Stomach smooth muscle (tissue), 2 donors: ENCODE measurements around the gene MOB2.
"Not testable (repeated sequence)": the region's sequence is repeated elsewhere in the genome, so short reads cannot be mapped to it uniquely, and the experiment has no call there.

ENCODE experiments used
- H3K27ac ChIP-seq: one replicate; pipeline ENCODE4 v1.7.0; 2013; ENCODE audit warnings: mild to moderate bottlenecking, low read length, inconsistent platforms
- H3K27me3 ChIP-seq, 2 donors: one replicate each; pipeline ENCODE4 v1.7.0; 2013; ENCODE audit warnings: low read length in 2 of 2; ENCODE audit not compliant: insufficient read depth in 2 of 2, control insufficient read depth in 1 of 2
- H3K36me3 ChIP-seq, 2 donors: one replicate each; pipeline ENCODE4 v1.7.0; 2013; ENCODE audit warnings: low read length in 2 of 2; ENCODE audit not compliant: control insufficient read depth in 2 of 2, insufficient read depth in 2 of 2
- H3K4me1 ChIP-seq: one replicate; pipeline ENCODE4 v1.7.0; 2013; ENCODE audit warnings: low read length; ENCODE audit not compliant: control insufficient read depth, insufficient read depth
- H3K4me3 ChIP-seq, 2 donors: one replicate each; pipeline ENCODE4 v1.7.0; 2013; ENCODE audit warnings: low read length in 2 of 2
- H3K9ac ChIP-seq, 2 donors: one replicate each; pipeline ENCODE4 v1.7.0; 2013; ENCODE audit warnings: low read length in 2 of 2, mild to moderate bottlenecking in 1 of 2
- H3K9me3 ChIP-seq, 2 donors: one replicate each; pipeline ENCODE4 v1.7.0; 2013; ENCODE audit warnings: low read length in 2 of 2; ENCODE audit not compliant: control insufficient read depth in 2 of 2
- donor health status: healthy.
- donor health status: Pancreatic carcinoma.

Gene MOB2

GRCh38 chr11:1439341-1439740 is 47.2 kb downstream of the MOB2 start:
- Histone ChIP-seq H3K4me3 (no peak overlapping the region), H3K27ac (no peak overlapping the region), H3K27me3 (peaks cover 10 to 20% of the 10 kb centered on the region in 2 donors), H3K36me3 (no peaks in the 10 kb centered on the region), H3K4me1 (peaks cover 3% of the 10 kb centered on the region), H3K9ac (no peak overlapping the region), H3K9me3 (no peaks in the 10 kb centered on the region)

GRCh38 chr11:1438967-1439330 is 47.6 kb downstream of the MOB2 start:
- no peaks in the 10 kb centered on the region for H3K9me3 ChIP-seq
- no peak overlapping the region for H3K27ac ChIP-seq
- H3K36me3 ChIP-seq = no peaks in the 10 kb centered on the region
- peaks cover 9 to 20% of the 10 kb centered on the region in 2 donors for H3K27me3 ChIP-seq
- peaks cover 3% of the 10 kb centered on the region for H3K4me1 ChIP-seq
- no peak overlapping the region for H3K9ac ChIP-seq
- no peak overlapping the region for H3K4me3 ChIP-seq

GRCh38 chr11:1438261-1438966 is 48.2 kb downstream of the MOB2 start:
- no peak overlapping the region for H3K27ac ChIP-seq
- no peaks in the 10 kb centered on the region for H3K36me3 ChIP-seq
- H3K9ac ChIP-seq = no peak overlapping the region
- no peaks in the 10 kb centered on the region for H3K9me3 ChIP-seq
- no peak overlapping the region for H3K4me3 ChIP-seq
- H3K27me3 ChIP-seq = peaks cover 12 to 23% of the 10 kb centered on the region in 2 donors
- peaks cover 3% of the 10 kb centered on the region for H3K4me1 ChIP-seq

- Histone ChIP-seq H3K9me3 (no peaks in the 10 kb centered on the region), H3K36me3 (no peaks in the 10 kb centered on the region), H3K4me1 (peaks cover 3% of the 10 kb centered on the region), H3K27ac (no peak overlapping the region), H3K27me3 (peaks cover 12 to 26% of the 10 kb centered on the region in 2 donors), H3K4me3 (no peak overlapping the region), H3K9ac (no peak overlapping the region)
Observed at GRCh38 chr11:1437500-1437899, 49.1 kb downstream of the MOB2 start.

- H3K36me3 ChIP-seq = no peaks in the 10 kb centered on the region
Observed at GRCh38 chr11:1436468-1437039, 50.0 kb downstream of the MOB2 start.

GRCh38 chr11:1435820-1436467 is 50.6 kb downstream of the MOB2 start:
- Histone ChIP-seq H3K9me3 (no peaks in the 10 kb centered on the region), H3K27ac (no peak overlapping the region), H3K4me1 (peaks cover 3% of the 10 kb centered on the region), H3K27me3 (peaks cover 12 to 20% of the 10 kb centered on the region in 2 donors), H3K36me3 (no peaks in the 10 kb centered on the region), H3K4me3 (no peak overlapping the region), H3K9ac (no peak overlapping the region)

More at GRCh38 chr11:1436468-1437039, 50.0 kb downstream of the MOB2 start:
- H3K9ac ChIP-seq = no peak overlapping the region
- no peaks in the 10 kb centered on the region for H3K9me3 ChIP-seq
- no peak overlapping the region for H3K27ac ChIP-seq
- H3K4me1 ChIP-seq = peaks cover 3% of the 10 kb centered on the region
- H3K27me3 ChIP-seq = peaks cover 12 to 20% of the 10 kb centered on the region in 2 donors
- H3K4me3 ChIP-seq = no peak overlapping the region

GRCh38 chr11:1435479-1435819 is 51.1 kb downstream of the MOB2 start:
- not testable (repeated sequence) for H3K36me3 ChIP-seq, H3K9ac ChIP-seq, H3K9me3 ChIP-seq, H3K4me1 ChIP-seq, H3K4me3 ChIP-seq, H3K27ac ChIP-seq
- peaks cover 12 to 20% of the 10 kb centered on the region in 2 donors for H3K27me3 ChIP-seq

- H3K27ac ChIP-seq = no peak overlapping the region
- H3K9ac ChIP-seq = no peak overlapping the region
- no peaks in the 10 kb centered on the region for H3K9me3 ChIP-seq
- H3K36me3 ChIP-seq = no peaks in the 10 kb centered on the region
- no peak overlapping the region for H3K4me3 ChIP-seq
- peaks cover 3% of the 10 kb centered on the region for H3K4me1 ChIP-seq
- peaks cover 12 to 20% of the 10 kb centered on the region in 2 donors for H3K27me3 ChIP-seq
Observed at GRCh38 chr11:1433977-1434640, 52.5 kb downstream of the MOB2 start.

- no peak overlapping the region for H3K4me3 ChIP-seq
- H3K27ac ChIP-seq = no peak overlapping the region
- H3K9me3 ChIP-seq = no peaks in the 10 kb centered on the region
- no peak overlapping the region for H3K9ac ChIP-seq
- H3K4me1 ChIP-seq = peaks cover 3% of the 10 kb centered on the region
- peaks cover 9 to 16% of the 10 kb centered on the region in 2 donors for H3K27me3 ChIP-seq
- no peaks in the 10 kb centered on the region for H3K36me3 ChIP-seq
Observed at GRCh38 chr11:1433568-1433967, 53.0 kb downstream of the MOB2 start.

- no peaks in the 10 kb centered on the region for H3K4me1 ChIP-seq
Observed at GRCh38 chr11:1428762-1429316, 57.7 kb downstream of the MOB2 start.

More at GRCh38 chr11:1428762-1429316, 57.7 kb downstream of the MOB2 start:
- Histone ChIP-seq H3K9me3 (no peaks in the 10 kb centered on the region), H3K27ac (no peak overlapping the region), H3K9ac (no peak overlapping the region), H3K36me3 (no peaks in the 10 kb centered on the region), H3K27me3 (peaks cover 8 to 10% of the 10 kb centered on the region in 2 donors), H3K4me3 (no peak overlapping the region)
